NCI-H460 (cell line): ENCODE measurements around the gene GALR3. TPM values are rescaled to one million over a fixed set of nuclear protein-coding genes. Genes with fewer than 3 reads are reported as not detected.

Experiments used
- DNase-seq: peaks from one replicate; pipeline ENCODE4 v3.0.0-alpha.2; 2016; ENCODE audit warnings: low read depth; ENCODE audit errors: extremely low read depth
- total RNA-seq: library from RNA; depleted of rRNA; stranded (reverse); fragments of >200 nt; shearing (Covaris generic); gene quantifications from 2 replicates; pipeline ENCODE4 v1.2.3, GENCODE V29; 2014

The GALR3 gene
- total RNA-seq, 1 experiment from 2014 or later, result not detected

DNA sequence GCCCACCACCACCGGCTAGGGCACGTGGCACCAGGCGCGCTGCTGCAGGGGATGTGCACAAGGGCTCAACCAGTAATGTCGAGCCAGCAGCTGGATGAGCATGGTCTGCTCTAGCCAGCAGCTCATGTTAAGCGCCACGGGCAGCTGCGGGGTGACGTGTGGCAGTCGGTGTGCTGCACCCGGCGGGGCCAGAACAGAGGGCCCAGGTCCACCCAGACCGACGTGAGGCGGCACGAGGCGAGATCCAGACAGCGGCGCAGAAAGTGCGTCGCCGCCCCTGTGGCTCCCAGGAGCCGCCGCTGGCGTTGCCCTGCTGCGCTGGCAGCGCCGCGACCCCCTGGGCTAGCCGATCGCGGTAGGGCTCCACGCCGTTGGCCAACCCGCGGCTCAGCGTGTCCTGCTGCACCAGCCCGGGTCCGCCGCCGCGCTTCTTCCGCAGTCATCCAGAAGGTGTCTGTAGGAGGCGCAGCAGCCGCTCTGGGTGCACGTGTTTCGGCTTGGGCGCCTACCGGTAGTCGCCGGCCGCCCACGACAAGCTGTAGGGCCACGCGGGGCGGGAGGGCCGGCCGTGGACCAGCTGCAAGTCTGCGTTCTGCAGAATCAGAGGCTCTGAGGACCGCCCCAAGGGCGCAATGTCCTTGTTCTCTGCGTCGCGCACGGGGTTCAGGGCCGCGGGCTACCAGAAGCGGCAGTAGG is 4.6 kb upstream of the GALR3 start:
- no peak for DNase-seq

DNA sequence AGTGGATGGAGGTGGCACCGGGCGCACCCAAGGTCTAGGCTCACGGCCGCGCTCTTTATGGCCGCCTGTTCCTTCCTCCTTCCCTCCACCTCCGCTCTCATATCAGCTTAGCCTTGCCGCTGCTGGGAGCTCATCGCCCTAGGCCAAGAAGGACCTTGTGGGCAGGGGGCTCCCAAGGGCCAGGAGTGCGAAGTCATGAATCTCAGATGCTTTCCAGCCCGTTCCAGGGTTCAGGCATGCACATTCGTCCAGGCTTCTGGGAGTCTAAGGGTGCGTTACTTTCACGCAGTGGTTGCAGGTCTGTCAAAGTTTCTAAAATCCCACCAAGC is 4.1 kb upstream of the GALR3 start:
- no peak for DNase-seq

DNA sequence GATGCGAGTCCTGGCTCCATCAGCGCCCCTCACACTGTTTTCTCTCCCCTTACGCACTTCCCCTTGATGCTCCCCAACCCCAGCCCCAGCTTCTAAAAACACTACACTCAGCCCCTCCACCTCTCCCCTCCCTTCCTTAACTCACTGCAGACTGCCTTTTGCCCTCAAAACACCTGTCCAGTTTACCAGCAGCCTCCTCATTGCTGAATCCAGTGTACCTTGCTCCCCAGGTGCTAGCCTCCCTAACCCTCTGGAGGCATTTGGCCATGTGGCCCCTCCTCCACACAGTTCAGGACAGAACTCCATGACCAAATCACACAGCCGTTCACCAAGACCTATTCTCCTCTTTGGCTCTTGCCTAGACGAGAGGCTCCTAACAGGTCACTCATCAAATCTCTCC is 2.8 kb upstream of the GALR3 start:
- no peak for DNase-seq

DNA sequence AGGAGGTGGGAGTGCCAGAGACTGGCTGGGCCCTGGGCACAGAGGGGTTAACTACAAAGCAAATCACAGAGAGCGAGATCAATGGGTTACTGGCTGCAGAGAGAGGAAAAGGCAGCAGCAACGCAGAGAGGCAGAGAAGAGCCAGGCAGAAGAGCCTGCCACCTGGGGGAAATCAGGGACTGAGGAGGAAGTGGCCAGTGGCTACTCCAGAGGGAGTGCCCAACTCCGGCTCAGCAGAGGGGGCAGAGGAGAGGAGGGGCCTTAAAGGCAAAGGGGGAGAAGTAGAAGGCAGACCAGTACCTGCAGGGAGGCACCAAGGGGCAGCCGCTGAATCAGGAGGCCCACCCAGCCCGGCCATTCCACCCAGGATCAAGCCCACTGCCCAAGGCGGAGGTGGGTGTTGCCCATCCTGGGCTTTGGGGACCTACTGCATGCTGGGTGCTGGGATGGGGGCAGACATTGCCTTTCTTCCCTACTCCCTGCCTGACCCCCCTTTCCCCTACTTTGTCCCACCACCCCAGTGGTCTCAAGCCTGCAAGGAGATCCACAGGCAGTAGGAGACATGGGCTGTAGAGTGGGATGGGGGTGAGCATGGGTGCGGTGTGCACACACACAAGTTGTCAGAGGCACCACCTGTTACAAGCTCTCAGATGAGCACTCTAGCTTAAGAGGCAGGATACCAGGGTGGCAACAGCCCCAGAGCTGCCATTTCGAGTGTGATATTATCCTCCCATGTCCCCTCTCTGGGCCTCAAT is 926 bp upstream of the GALR3 start:
- DNase-seq, result no peak

DNA sequence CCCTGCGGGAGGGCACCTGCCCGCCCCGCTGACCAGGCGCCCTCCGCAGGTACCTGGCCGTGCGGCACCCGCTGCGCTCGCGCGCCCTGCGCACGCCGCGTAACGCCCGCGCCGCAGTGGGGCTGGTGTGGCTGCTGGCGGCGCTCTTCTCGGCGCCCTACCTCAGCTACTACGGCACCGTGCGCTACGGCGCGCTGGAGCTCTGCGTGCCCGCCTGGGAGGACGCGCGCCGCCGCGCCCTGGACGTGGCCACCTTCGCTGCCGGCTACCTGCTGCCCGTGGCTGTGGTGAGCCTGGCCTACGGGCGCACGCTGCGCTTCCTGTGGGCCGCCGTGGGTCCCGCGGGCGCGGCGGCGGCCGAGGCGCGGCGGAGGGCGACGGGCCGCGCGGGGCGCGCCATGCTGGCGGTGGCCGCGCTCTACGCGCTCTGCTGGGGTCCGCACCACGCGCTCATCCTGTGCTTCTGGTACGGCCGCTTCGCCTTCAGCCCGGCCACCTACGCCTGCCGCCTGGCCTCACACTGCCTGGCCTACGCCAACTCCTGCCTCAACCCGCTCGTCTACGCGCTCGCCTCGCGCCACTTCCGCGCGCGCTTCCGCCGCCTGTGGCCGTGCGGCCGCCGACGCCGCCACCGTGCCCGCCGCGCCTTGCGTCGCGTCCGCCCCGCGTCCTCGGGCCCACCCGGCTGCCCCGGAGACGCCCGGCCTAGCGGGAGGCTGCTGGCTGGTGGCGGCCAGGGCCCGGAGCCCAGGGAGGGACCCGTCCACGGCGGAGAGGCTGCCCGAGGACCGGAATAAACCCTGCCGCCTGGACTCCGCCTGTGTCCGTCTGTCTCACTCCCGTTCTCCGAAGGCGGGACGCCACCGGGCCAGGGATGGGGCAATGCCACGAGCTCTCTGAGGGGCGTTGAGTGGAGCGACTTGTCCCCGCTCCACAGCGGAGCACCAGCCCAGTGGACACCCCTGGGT is 1.8 kb downstream of the GALR3 start:
- DNase-seq, result no peak

DNA sequence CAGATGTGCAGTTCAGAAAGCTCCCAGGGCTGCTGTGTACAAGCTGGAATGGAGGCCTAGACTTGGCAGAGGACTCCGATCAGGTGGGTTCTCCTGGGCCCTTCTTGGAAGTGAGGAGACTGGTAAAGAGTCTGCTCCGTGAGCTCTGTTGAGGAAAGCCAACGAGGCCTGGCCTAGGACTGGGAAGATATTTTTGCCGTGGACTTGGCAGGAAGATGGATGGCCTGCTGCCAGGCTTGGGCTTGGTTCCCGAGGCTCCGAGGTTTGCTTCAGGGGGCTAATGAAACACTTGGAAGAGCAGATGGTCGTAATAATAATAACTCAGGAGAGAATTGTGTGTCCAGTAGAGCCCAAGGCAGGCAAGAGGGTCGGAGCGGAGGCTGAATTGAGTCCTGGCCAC is 3.9 kb downstream of the GALR3 start:
- no peak for DNase-seq

DNA sequence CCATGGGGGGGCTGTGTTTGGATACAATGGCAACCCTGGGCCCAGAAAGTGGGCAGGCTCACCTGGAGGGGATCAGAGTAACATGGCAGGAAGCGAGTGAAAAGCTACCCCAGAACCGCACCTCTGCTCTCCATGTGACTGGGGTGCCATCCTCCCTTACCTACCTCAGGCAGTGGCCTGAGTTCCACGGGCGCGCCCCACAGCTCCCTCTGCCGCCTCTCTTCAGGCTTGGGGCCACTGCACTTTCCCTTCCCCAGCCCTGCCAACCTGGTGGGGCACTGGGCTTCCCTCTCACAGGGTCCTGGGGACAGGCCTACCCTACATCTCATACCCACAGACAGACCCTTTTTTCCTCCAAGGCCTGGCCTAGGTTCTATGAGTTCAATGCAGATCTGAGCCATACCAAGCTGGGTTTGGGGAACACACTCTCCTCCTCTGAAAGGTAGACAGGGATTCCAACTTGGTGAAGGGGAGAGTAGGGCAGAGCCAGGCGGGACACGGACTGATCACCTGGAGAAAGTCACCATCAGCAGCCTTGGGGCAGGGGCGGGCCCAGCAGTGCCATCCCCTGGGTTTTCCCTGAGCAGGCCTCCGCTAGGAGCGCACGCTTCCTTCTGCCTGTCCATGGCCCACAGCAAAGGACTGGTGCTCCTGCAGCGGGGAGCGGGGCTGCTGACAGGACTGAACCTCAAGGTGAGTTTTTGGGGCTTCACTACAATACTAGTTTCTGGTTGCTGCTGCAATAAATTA is 7.1 kb downstream of the GALR3 start:
- no peak for DNase-seq

DNA sequence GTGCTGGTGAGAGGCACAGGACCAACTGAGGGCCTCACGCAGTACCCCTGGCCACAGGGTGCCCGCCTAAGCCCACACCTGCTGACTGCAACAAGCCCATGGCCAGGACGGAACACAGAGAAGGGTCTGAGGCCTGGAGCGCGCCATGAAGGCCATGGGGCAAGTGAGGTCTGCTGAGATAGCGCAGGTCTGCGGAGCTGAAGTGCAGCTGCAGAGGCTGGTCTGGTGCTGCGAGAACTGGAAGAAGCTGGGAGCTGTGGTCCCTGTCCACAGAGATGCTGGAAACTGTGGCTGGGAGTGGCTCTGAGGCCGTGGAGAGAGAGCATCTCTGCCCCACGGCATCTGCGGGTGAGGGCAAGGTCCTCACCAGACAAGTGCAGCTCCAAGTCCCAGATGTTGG is 8.3 kb downstream of the GALR3 start:
- no peak for DNase-seq

DNA sequence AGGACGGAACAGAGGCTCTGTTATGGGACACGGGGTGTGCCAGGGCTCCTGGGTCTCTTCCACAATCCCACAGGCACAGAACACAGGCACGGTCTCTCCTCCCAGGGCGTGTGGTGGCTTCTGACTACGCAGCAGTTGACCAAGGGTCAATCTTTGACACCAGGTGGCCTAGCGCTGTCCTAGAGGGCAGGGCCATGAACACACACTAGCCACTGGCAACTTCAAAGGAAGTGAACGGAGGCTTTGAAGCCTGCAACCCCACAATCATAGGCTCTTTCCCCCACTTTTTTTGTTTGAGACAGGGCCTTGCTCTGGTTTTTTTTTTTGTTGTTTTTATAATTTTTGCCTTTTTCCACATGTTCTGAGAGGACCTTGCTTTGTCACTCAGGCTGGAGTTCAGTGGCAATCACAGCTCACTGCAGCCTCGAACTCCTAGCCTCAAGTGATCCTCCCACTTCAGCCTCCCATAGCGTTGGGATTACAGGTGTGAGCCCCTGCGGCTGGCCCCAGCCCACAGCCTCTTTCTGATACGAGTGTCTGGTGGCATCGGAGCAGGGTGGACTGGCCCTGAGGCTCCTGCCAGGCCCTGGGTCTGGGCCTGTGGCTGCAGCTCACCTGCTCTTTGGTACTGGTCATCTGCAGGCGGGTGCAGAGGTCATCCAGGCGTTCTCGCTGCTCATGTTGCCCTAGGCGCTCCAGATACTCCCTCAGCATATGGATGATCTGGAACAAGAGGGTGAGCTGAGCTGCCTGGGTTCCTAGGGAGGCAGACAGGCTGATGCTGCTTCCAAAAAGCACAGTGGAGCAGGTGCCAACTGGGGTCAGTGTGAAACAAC is 9.1 kb downstream of the GALR3 start:
- no peak for DNase-seq

DNA sequence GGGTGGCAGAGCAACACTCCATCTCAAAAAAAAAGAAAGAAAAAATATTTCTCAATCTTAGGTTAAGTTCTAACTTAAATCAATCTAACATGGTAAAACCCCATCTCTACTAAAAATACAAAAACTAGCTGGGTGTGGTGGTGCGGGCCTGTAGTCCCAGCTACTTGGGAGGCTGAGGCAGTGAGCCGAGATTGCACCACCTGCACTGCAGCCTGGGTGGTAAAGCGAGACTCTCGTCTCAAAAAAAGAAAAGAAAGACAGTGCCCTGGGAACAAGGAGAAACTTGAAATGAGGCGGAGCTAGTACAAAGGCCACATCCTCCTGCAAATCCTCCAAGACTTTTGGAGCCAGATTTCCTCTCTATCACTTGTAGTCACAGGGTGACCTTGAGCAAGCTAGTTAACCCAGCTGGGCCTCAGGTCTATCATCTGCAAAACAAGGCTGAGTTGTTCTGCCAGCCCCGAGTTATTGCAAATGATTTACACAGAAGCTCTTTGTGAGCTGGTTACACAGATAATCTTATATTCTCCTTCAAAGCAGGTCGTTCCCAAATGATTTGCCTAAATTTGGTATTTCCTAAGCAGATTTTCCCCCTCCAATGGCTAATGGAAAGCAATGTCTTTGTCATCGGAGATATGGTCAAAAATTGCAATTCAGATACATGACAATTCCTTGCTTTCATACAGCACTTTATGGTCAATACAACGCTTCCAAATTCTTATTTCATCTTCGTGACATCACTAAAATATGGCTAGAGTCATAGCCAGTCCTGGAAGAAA is 19.0 kb downstream of the GALR3 start:
- DNase-seq, result no peak

DNA sequence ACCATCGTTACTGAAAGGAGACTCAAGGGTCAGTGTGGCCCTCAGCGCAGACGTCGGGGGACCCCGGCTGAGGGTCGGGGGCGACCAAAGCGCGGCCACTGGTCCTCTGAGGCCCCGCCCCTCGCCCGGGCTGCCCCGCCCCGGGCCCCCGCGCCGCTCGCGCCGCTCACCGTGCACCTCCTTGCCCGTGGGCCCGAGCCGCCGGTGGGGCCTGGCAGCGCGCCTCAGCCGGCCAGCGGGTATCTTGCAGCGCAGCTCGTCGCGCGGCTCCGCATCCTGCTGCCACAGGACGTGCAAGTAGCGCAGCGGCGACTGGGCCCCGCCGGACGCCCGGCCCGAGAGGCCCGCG is 20.5 kb downstream of the GALR3 start:
- no peak for DNase-seq

DNA sequence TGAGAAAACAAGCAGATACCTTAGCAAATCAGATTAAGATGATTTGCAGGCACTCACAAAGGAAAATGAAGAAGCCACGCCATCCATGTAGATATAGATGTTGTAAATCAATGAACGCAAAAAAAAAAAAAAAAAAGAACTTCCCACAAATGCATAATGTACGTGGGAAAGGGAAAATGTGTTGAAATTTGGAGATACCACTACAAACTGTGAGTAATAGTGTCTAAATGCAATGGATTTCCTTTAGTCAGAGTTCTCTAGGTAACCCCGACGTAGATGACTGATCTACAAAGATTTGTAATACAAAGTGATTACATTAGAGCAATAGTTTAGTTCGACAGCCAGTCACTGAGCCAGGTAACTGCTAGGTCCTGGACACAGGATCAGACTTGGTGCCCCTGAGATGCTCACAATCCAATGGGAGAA is 21.7 kb downstream of the GALR3 start:
- no peak for DNase-seq

DNA sequence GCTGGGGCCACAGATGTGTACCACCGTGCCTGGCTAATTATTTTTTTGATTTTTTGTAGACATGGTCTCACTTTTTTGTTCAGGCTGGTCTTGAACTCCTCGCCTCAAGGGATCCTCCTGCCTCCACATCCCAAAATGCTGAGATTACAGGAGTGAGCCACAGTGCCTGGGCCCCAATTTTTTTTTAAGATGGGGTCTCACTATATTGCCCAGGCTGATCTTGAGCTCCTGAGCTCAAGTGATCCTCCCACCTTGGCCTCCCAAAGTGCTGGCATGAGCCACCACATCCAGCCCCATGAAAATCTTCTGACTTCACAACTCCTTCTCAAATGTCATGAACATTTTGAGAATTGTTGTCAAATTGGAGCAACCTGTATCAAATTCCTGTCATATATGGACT is 23.3 kb downstream of the GALR3 start:
- no peak for DNase-seq

DNA sequence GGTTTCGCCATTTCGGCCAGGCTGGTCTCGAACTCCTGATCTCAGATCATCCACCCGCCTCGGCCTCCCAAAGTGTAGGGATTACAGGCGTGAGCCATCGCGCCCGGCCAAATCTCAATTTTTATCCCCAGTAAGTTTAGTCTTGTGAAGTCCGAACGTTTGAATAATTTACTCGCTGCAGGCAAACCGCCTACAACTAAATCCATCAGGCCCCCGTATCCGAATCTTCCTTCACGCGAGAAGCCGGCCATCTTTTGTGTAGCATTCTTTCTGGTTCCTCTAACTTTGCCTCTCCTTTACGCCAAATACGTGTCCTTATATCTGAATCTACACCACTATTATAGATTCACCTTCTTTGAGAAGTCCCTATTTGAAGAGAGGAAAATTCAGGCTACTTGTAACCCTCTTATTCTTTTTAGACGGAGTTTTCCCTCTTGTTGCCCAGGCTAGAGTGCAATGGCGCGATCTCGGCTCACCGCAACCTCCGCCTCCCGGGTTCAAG is 25.5 kb downstream of the GALR3 start:
- no peak for DNase-seq

DNA sequence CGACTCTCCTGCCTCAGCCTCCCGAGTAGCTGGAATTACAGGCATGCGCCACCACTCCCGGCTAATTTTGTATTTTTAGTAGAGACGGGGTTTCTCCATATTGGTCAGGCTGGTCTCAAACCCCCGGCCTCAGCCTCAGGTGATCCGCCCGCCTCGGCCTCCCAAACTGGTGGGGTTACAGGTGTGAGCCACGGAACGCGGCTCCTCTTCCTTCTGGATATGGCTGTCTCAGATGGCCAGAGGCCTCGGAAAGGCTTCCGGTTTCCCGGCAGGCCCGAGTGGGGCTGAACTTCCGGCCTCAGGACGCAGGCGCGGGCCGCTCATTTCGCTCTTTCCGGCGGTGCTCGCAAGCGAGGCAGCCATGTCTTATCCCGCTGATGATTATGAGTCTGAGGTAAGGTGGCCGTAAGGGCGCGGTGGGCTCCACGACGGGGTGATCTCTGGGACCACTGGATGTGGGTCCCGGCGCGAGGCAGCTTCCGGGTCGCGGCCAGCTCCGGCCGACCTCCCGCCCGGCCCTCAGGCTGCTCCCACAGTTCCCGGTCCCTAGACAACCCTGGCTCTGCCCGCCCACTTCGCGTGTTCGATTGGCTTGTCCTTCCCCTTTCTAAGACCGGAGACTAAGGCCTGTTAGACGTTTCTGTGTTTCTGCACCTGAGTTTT is 26.0 kb downstream of the GALR3 start, which contains the start of gene EIF3L:
EIF3L (plus strand) TSS at position 331 of the 663 bp plus-strand sequence; CDS start at position 362, 31 bp downstream.
- peak; percentile 67 for DNase-seq

DNA sequence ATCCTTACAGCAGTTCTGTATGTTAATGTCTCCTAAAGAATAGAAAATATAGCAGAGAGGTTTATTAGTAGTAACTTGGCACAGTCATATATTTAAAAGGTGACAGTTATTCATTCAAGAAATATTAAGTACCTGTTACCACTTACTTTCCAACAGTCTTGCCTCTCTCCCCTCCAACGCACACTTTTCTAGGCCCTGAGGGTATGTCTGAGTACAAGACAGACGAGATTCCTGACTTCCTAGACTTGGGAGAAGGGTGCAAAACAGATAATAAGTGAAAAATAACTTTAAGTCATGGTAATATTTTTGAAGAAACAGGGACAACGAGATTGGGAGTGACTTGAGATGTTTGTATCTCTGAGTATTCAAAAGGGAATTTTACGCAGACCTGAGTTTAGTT is 27.6 kb downstream of the GALR3 start:
- DNase-seq, result no peak

DNA sequence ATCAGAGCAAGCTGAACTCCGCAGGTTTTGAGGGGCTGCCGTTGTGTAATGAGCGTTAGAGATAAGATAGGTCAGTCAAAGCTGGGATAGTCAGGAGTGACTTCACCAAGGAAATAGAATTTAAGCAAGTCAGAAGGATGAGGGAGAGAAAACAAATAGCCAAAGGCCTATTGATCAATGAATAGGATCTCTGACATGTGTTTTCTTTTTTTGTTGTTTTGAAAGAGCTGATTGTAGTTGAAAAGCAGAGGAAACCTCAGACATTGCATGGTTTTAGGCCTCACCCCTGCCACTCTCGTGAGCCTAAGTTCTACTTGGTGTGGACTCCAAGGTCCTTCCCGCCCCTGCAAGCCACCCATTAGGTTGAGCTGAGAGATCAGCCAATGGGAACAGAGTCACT is 29.2 kb downstream of the GALR3 start:
- DNase-seq, result no peak

DNA sequence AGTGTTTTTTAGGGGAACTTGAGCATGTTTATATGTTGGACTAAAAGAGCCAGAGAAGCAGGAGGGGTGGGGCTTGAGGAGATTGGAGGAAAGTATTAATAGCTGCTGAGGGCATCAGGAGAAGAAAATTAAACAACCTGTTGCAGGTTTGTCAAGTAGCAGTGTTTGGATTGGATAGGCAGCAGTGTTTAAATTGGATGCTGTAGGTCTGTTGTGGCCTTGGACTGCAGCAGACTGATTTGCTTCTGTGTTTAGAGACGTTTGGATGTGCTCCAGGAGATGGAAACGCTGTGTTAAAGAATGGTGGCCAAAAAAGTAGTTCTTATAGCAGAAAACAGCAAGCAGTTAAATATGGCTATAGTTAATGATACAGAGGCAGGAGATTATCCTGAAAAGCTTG is 31.8 kb downstream of the GALR3 start:
- DNase-seq, result no peak
